A673 (cell line): ENCODE results near the gene TBXAS1. TPM values are rescaled to one million over a fixed set of nuclear protein-coding genes. Genes with fewer than 3 reads are reported as not detected.

Experiments used
- BruUV-seq: library from RNA; stranded (reverse); fragments of 400-500 nt; replicated peaks from 2 replicates; lab custom pipeline; 2021; lab: Mats Ljungman, UMichigan
- CTCF ChIA-PET: fragments of 300-600 bp; sonication (Branson Sonifier 250); formaldehyde crosslinking; loops from one replicate; lab custom pipeline; 2022; ENCODE audit warnings: antibody characterized with exemption; lab: Charles Lee
- POLR2A ChIA-PET: fragments of 300-600 bp; sonication (Branson Sonifier 250); formaldehyde crosslinking; loops from one replicate; lab custom pipeline; 2022; ENCODE audit warnings: antibody characterized with exemption; ENCODE audit not compliant: low non-redundant PET; lab: Charles Lee
- DNase-seq: peaks from one replicate; pipeline ENCODE4 v3.0.0-alpha.2; 2015; ENCODE audit warnings: low spot score
- H3K27ac ChIP-seq: fragments of 200-600 bp; sonication (generic); 2 replicates; pipeline ENCODE4 v1.5.1; 2016; ENCODE audit warnings: mixed run types, low read depth, mild to moderate bottlenecking, mixed read lengths, antibody characterized with exemption, low read length; ENCODE audit not compliant: poor library complexity, severe bottlenecking
- H3K27me3 ChIP-seq: fragments of 200-600 bp; sonication (generic); replicated peaks from 2 replicates; pipeline ENCODE4 v1.6.1; 2017; ENCODE audit warnings: mixed run types, low read depth, mild to moderate bottlenecking, mixed read lengths, antibody characterized with exemption, low read length; ENCODE audit not compliant: insufficient read depth, poor library complexity
- H3K36me3 ChIP-seq: fragments of 200-600 bp; sonication (generic); 2 replicates; pipeline ENCODE4 v1.6.1; 2016; ENCODE audit warnings: mixed run types, mild to moderate bottlenecking, mixed read lengths, antibody characterized with exemption, low read length; ENCODE audit not compliant: insufficient read depth, poor library complexity, severe bottlenecking
- H3K4me1 ChIP-seq: fragments of 200-600 bp; sonication (generic); 2 replicates; pipeline ENCODE4 v1.6.1; 2017; ENCODE audit warnings: mixed run types, mild to moderate bottlenecking, mixed read lengths, antibody characterized with exemption, low read length; ENCODE audit not compliant: insufficient read depth, poor library complexity, severe bottlenecking
- H3K4me3 ChIP-seq: fragments of 200-600 bp; sonication (generic); 2 replicates; pipeline ENCODE4 v1.5.1; 2016; ENCODE audit warnings: low read depth, mixed run types, mild to moderate bottlenecking, mixed read lengths, low read length; ENCODE audit not compliant: poor library complexity, severe bottlenecking
- H3K9me3 ChIP-seq: fragments of 200-600 bp; sonication (generic); 2 replicates; pipeline ENCODE4 v1.6.1; 2016; ENCODE audit warnings: mixed run types, low read depth, mild to moderate bottlenecking, mixed read lengths, antibody characterized with exemption, low read length; ENCODE audit not compliant: poor library complexity, severe bottlenecking
- EZH2 ChIP-seq: fragments of 200-600 bp; sonication (generic); IDR thresholded peaks from 2 replicates; pipeline ENCODE4 v1.6.1; 2017; ENCODE audit warnings: borderline replicate concordance, low read depth, mild to moderate bottlenecking, mixed read lengths, antibody characterized with exemption, low read length; ENCODE audit not compliant: poor library complexity, severe bottlenecking
- intact Hi-C: fragments of 100-400 bp; cut with micrococcal nuclease; formaldehyde crosslinking; loops from one replicate; pipeline ENCODE4 v1.10.0; 2022; ENCODE audit not compliant: unreplicated experiment
- total RNA-seq: library from RNA; stranded (reverse); gene quantifications from 2 replicates; pipeline ENCODE4 v1.2.3, GENCODE V29; 2021
- TF ChIP-seq, protein P1 (sequence below): fragments of 300-800, 200-600 bp; sonication (generic); conservative IDR thresholded peaks from 2 replicates; pipeline ENCODE4 v1.5.1; 2017; ENCODE audit warnings: low read depth, mild to moderate bottlenecking, antibody characterized with exemption, low read length, moderate library complexity, mixed read lengths

Gene TBXAS1
- total RNA-seq, 1 experiment from 2014 or later = 2.5 TPM

DNA sequence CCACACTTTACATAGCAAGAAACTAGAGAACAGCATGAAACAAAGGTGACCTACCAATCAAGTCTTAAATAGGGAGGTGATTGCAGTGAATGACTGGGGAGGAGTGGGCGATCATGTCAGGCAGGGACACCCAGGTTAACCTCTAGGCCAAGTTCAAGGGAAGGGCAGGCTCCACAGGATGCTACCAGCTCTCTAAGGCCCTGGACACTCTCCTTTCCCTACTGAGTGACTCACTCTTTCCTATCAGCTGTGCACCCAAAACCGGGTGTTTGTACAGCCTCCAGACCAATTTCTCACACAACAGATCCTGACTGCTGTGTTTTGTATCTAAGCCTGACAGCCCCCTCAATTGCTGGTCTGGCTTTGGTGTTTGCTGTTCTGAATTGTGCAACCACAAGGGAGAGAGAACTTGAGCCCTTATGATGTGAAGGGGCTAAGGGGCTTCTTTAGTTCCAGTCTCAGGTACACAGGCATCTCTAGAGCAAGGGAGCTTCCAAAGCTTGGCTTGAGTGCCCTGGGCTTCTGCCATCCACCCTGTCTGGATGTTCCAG lies 107.8 kb downstream of the TBXAS1 start:
- DNase-seq = no peak
- no TSS peak for BruUV-seq
- ChIA-PET CTCF (no interaction called here), POLR2A (no interaction called here)
- no peak for TF ChIP-seq EZH2
- TF ChIP-seq, protein P1, sequence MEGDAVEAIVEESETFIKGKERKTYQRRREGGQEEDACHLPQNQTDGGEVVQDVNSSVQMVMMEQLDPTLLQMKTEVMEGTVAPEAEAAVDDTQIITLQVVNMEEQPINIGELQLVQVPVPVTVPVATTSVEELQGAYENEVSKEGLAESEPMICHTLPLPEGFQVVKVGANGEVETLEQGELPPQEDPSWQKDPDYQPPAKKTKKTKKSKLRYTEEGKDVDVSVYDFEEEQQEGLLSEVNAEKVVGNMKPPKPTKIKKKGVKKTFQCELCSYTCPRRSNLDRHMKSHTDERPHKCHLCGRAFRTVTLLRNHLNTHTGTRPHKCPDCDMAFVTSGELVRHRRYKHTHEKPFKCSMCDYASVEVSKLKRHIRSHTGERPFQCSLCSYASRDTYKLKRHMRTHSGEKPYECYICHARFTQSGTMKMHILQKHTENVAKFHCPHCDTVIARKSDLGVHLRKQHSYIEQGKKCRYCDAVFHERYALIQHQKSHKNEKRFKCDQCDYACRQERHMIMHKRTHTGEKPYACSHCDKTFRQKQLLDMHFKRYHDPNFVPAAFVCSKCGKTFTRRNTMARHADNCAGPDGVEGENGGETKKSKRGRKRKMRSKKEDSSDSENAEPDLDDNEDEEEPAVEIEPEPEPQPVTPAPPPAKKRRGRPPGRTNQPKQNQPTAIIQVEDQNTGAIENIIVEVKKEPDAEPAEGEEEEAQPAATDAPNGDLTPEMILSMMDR = no peak
- intact Hi-C loops = no loop called here
- H3K9me3 ChIP-seq = no peaks in the 10 kb centered on the region
- no peaks in the 10 kb centered on the region for H3K4me1 ChIP-seq
- no peak overlapping the region for H3K4me3 ChIP-seq
- H3K36me3 ChIP-seq = no peaks in the 10 kb centered on the region
- no peak overlapping the region for H3K27ac ChIP-seq
- no peaks in the 10 kb centered on the region for H3K27me3 ChIP-seq

DNA sequence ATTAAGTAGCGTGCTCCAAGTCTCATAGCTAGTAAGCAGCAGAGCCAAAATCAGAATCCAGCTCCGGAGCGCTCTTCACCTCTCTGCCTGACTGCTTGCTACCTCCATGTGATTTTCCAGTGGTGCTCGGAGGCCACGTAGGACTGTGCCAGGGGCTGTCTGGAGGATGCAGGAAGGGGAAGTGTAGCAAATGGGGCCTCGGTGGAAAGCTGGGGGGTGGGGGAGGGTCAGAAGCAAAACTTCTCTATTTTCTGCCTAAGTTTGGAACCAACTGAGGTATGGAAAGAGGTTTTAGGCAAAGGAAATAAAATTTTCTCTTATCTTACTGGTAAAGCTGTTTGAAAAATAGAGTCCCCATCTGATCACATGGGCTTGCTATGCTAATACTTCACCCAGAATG lies 108.7 kb downstream of the TBXAS1 start:
- no TSS peak for BruUV-seq
- Histone ChIP-seq H3K36me3 (no peaks in the 10 kb centered on the region), H3K4me1 (no peaks in the 10 kb centered on the region), H3K4me3 (no peak overlapping the region), H3K27me3 (no peaks in the 10 kb centered on the region), H3K9me3 (no peaks in the 10 kb centered on the region), H3K27ac (no peak overlapping the region)
- ChIA-PET CTCF (no interaction called here), POLR2A (no interaction called here)
- no peak for DNase-seq
- intact Hi-C loops = no loop called here
- TF ChIP-seq EZH2 = no peak
- TF ChIP-seq, protein P1 = no peak

DNA sequence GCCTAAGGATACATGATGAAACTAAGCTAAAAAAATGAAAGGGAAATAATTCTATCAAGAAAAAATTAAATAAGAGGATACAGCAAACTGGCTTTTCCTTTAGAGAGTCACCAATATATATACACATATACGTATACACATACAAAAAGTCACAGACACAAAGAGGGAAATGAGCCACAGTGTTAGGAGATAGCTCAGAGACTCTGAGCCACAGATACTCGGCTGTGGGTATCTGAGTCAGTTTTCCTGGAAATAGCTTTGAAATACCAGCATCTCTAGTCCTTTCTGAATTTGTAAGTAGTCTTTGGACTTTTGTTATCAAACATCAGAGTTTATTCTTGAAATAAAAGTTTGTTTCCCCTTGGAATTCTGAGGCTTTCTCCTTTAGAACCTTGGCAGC lies 111.8 kb downstream of the TBXAS1 start:
- Histone ChIP-seq H3K36me3 (no peaks in the 10 kb centered on the region), H3K4me3 (no peak overlapping the region), H3K27ac (no peak overlapping the region), H3K9me3 (no peaks in the 10 kb centered on the region), H3K27me3 (peaks cover 13% of the 10 kb centered on the region), H3K4me1 (no peaks in the 10 kb centered on the region)
- ChIA-PET POLR2A (interaction anchor here (0.7 kb wide), 1 partner anchor 9 kb away, joined by 3 read pairs; no protein-coding TSS in a partner anchor), CTCF (no interaction called here)
- BruUV-seq = no TSS peak
- TF ChIP-seq, protein P1 = no peak
- TF ChIP-seq EZH2 = no peak
- intact Hi-C loops = no loop called here
- DNase-seq = no peak
